ENCODE results near the gene HDAC9.

The HDAC9 gene

DNA sequence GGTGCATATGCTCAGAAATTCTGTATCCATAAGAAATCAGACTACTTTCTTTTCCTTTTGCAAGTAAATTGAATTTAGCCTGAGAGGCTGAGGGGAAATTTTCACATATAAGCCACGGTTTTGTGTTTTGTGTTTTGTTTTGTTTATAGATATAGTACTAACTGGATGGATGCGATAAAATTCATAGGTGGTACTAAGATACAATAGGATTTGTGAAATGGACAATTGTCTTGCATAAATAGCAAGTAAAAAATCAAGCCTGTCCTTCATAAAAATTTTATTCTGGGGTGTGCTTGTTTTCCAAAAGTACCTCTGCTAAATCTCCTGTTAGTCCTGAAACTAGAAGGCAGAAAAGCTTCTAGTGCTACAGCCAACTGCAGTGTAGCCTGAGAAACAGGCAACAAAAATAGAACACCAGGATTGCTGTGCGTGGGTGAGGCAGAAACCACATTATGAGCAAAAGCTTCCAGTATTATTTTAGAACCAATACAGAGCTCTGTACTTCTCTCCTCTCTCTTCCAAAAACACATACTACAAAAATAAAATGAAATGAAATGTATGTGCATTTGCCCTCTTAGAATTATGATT is 634 bp upstream of the HDAC9 start:
- H3K4me1 ChIP-seq (ENCODE audit: control insufficient read depth, insufficient read depth, low read length), result peaks cover 45% of the 10 kb centered on the region
- no peaks in the 10 kb centered on the region for H3K36me3 ChIP-seq (ENCODE audit: control insufficient read depth, insufficient read depth, low read length)
- H3K27me3 ChIP-seq (ENCODE audit: control insufficient read depth, insufficient read depth, low read length), result no peaks in the 10 kb centered on the region
- no peaks in the 10 kb centered on the region for H3K9me3 ChIP-seq (ENCODE audit: control insufficient read depth, insufficient read depth, low read length)
- peak overlapping the region; percentile 69 for H3K4me3 ChIP-seq (ENCODE audit: low read depth, low read length)
- H3K27ac ChIP-seq (ENCODE audit: low read depth, low read length), result peak overlapping the region; percentile 91
- peak overlapping the region; percentile 70; the same call in 1 of the 2 replicates for H3K9ac ChIP-seq (ENCODE audit: low read depth, low read length)

GRCh38 chr7:18496341-18496700 is 772 bp downstream of the HDAC9 start:
- no peaks in the 10 kb centered on the region for H3K36me3 ChIP-seq (ENCODE audit: control insufficient read depth, insufficient read depth, low read length)
- peak overlapping the region; percentile 70 for H3K9ac ChIP-seq (ENCODE audit: low read depth, low read length)
- H3K27ac ChIP-seq (ENCODE audit: low read depth, low read length), result peak overlapping the region; percentile 91
- peaks cover 42% of the 10 kb centered on the region for H3K4me1 ChIP-seq (ENCODE audit: control insufficient read depth, insufficient read depth, low read length)
- no peaks in the 10 kb centered on the region for H3K9me3 ChIP-seq (ENCODE audit: control insufficient read depth, insufficient read depth, low read length)
- H3K4me3 ChIP-seq (ENCODE audit: low read depth, low read length), result peak overlapping the region; percentile 69
- H3K27me3 ChIP-seq (ENCODE audit: control insufficient read depth, insufficient read depth, low read length), result no peaks in the 10 kb centered on the region

DNA sequence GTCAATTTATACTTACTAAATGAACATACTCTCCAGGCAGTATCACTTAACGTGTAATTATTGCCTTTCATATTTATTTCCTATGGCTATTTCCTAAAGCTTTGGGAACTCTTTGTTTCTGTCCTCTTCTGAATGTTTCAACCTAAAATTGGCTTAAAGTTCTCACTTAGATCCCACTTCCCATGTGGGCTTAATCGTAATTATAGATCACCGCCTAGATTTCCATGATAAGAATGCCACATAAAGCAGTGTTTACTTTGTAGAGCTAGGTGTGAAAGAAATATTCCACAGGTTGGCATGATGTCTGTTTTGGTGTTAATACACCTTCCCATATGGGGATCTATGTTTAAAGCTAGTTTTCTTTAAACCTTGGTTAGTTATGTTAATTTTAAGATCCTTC is 1.5 kb downstream of the HDAC9 start:
- H3K9ac ChIP-seq (ENCODE audit: low read depth, low read length), result no peak overlapping the region
- peak overlapping the region; percentile 69 for H3K4me3 ChIP-seq (ENCODE audit: low read depth, low read length)
- no peaks in the 10 kb centered on the region for H3K27me3 ChIP-seq (ENCODE audit: control insufficient read depth, insufficient read depth, low read length)
- no peak overlapping the region for H3K27ac ChIP-seq (ENCODE audit: low read depth, low read length)
- H3K4me1 ChIP-seq (ENCODE audit: control insufficient read depth, insufficient read depth, low read length), result peaks cover 42% of the 10 kb centered on the region
- no peaks in the 10 kb centered on the region for H3K9me3 ChIP-seq (ENCODE audit: control insufficient read depth, insufficient read depth, low read length)
- H3K36me3 ChIP-seq (ENCODE audit: control insufficient read depth, insufficient read depth, low read length), result no peaks in the 10 kb centered on the region

GRCh38 chr7:18497800-18498199 is 2.3 kb downstream of the HDAC9 start:
- H3K4me1 ChIP-seq (ENCODE audit: control insufficient read depth, insufficient read depth, low read length), result peaks cover 42% of the 10 kb centered on the region
- H3K9ac ChIP-seq (ENCODE audit: low read depth, low read length), result no peak overlapping the region
- peak overlapping the region; percentile 69; the same call in 1 of the 2 replicates for H3K4me3 ChIP-seq (ENCODE audit: low read depth, low read length)
- no peaks in the 10 kb centered on the region for H3K27me3 ChIP-seq (ENCODE audit: control insufficient read depth, insufficient read depth, low read length)
- no peaks in the 10 kb centered on the region for H3K36me3 ChIP-seq (ENCODE audit: control insufficient read depth, insufficient read depth, low read length)
- no peak overlapping the region for H3K27ac ChIP-seq (ENCODE audit: low read depth, low read length)
- no peaks in the 10 kb centered on the region for H3K9me3 ChIP-seq (ENCODE audit: control insufficient read depth, insufficient read depth, low read length)

DNA sequence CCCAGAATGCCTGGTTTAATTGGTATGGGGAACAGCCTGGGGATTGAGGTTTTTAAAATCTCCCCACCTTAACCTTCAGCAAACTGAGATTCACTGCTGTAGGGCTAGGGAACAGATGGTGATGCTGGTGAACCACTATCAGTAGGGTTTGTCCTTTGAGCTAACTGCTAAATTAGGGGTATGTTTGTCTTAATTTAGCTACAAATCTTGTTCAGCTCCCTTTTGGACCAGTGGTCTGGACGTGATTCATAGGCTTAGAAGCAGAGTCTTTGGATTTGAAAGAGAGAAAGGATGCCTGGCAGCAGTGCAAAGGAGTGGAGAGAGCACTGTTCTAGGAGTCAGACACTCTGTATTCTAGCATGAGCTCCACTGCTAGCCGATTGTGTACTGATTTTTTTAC is 2.8 kb downstream of the HDAC9 start:
- Histone ChIP-seq H3K27ac (ENCODE audit: low read depth, low read length) (no peak overlapping the region), H3K9ac (ENCODE audit: low read depth, low read length) (no peak overlapping the region), H3K27me3 (ENCODE audit: control insufficient read depth, insufficient read depth, low read length) (no peaks in the 10 kb centered on the region), H3K4me3 (ENCODE audit: low read depth, low read length) (no peak overlapping the region), H3K4me1 (ENCODE audit: control insufficient read depth, insufficient read depth, low read length) (peaks cover 42% of the 10 kb centered on the region), H3K9me3 (ENCODE audit: control insufficient read depth, insufficient read depth, low read length) (no peaks in the 10 kb centered on the region), H3K36me3 (ENCODE audit: control insufficient read depth, insufficient read depth, low read length) (no peaks in the 10 kb centered on the region)

GRCh38 chr7:18499407-18500177 is 4.0 kb downstream of the HDAC9 start:
- Histone ChIP-seq H3K27ac (ENCODE audit: low read depth, low read length) (no peak overlapping the region), H3K9ac (ENCODE audit: low read depth, low read length) (no peak overlapping the region), H3K27me3 (ENCODE audit: control insufficient read depth, insufficient read depth, low read length) (no peaks in the 10 kb centered on the region), H3K4me1 (ENCODE audit: control insufficient read depth, insufficient read depth, low read length) (peaks cover 41% of the 10 kb centered on the region), H3K9me3 (ENCODE audit: control insufficient read depth, insufficient read depth, low read length) (no peaks in the 10 kb centered on the region), H3K36me3 (ENCODE audit: control insufficient read depth, insufficient read depth, low read length) (no peaks in the 10 kb centered on the region), H3K4me3 (ENCODE audit: low read depth, low read length) (no peak overlapping the region)

GRCh38 chr7:18503126-18503866 is 7.7 kb downstream of the HDAC9 start:
- Histone ChIP-seq H3K9me3 (ENCODE audit: control insufficient read depth, insufficient read depth, low read length) (no peaks in the 10 kb centered on the region), H3K4me3 (ENCODE audit: low read depth, low read length) (no peak overlapping the region), H3K27ac (ENCODE audit: low read depth, low read length) (no peak overlapping the region), H3K27me3 (ENCODE audit: control insufficient read depth, insufficient read depth, low read length) (no peaks in the 10 kb centered on the region), H3K4me1 (ENCODE audit: control insufficient read depth, insufficient read depth, low read length) (peaks cover 7% of the 10 kb centered on the region), H3K36me3 (ENCODE audit: control insufficient read depth, insufficient read depth, low read length) (no peaks in the 10 kb centered on the region), H3K9ac (ENCODE audit: low read depth, low read length) (no peak overlapping the region)

- Histone ChIP-seq H3K36me3 (ENCODE audit: control insufficient read depth, insufficient read depth, low read length) (no peaks in the 10 kb centered on the region), H3K27ac (ENCODE audit: low read depth, low read length) (no peak overlapping the region), H3K4me1 (ENCODE audit: control insufficient read depth, insufficient read depth, low read length) (peaks cover 21% of the 10 kb centered on the region)
Measured at GRCh38 chr7:18504965-18505364, 9.4 kb downstream of the HDAC9 start.

DNA sequence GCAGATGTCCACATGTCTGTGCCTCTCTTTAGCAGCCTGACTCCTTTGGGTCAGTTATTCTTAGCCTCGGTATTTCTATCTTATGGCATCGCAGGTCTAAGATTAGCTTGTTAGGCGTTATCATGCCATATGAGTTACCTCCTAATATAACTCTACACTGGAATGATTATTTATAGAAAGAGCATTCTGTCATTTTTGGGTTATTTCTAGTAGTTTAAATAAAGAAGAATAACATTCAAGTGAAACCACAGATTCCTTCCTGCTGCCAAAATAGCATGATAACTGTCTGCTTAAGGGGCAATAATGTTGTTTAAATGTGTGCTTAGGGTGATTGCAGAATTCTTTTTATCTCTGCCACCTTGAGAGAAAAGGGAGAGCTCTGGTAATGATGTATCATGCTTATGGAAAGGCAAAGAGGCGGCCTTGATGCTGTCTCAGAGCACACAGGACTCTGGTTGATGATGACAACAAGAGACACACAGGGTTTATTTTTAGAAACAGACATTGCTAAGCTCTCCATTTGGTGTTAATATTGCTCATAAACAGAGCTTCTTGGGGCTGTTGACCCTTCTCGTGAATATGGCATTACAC is 10.4 kb downstream of the HDAC9 start:
- Histone ChIP-seq H3K4me1 (ENCODE audit: control insufficient read depth, insufficient read depth, low read length) (peaks cover 26% of the 10 kb centered on the region), H3K4me3 (ENCODE audit: low read depth, low read length) (no peak overlapping the region), H3K27ac (ENCODE audit: low read depth, low read length) (no peak overlapping the region), H3K36me3 (ENCODE audit: control insufficient read depth, insufficient read depth, low read length) (no peaks in the 10 kb centered on the region), H3K27me3 (ENCODE audit: control insufficient read depth, insufficient read depth, low read length) (no peaks in the 10 kb centered on the region), H3K9me3 (ENCODE audit: control insufficient read depth, insufficient read depth, low read length) (no peaks in the 10 kb centered on the region), H3K9ac (ENCODE audit: low read depth, low read length) (no peak overlapping the region)

More at GRCh38 chr7:18504965-18505364, 9.4 kb downstream of the HDAC9 start:
- Histone ChIP-seq H3K27me3 (ENCODE audit: control insufficient read depth, insufficient read depth, low read length) (no peaks in the 10 kb centered on the region), H3K9me3 (ENCODE audit: control insufficient read depth, insufficient read depth, low read length) (no peaks in the 10 kb centered on the region), H3K9ac (ENCODE audit: low read depth, low read length) (no peak overlapping the region), H3K4me3 (ENCODE audit: low read depth, low read length) (no peak overlapping the region)

GRCh38 chr7:18508443-18509427 is 13.2 kb downstream of the HDAC9 start:
- H3K27me3 ChIP-seq (ENCODE audit: control insufficient read depth, insufficient read depth, low read length), result no peaks in the 10 kb centered on the region
- peak overlapping the region; percentile 44; the same call in 1 of the 2 replicates for H3K9ac ChIP-seq (ENCODE audit: low read depth, low read length)
- peak overlapping the region; percentile 8; the same call in 1 of the 2 replicates for H3K4me3 ChIP-seq (ENCODE audit: low read depth, low read length)
- no peaks in the 10 kb centered on the region for H3K9me3 ChIP-seq (ENCODE audit: control insufficient read depth, insufficient read depth, low read length)
- H3K36me3 ChIP-seq (ENCODE audit: control insufficient read depth, insufficient read depth, low read length), result no peaks in the 10 kb centered on the region
- peak overlapping the region; percentile 93 for H3K27ac ChIP-seq (ENCODE audit: low read depth, low read length)
- H3K4me1 ChIP-seq (ENCODE audit: control insufficient read depth, insufficient read depth, low read length), result peaks cover 34% of the 10 kb centered on the region

Measured in HUES48 (cell line).